Ramos (cell line): ENCODE data around the gene LCK.
"Not testable (repeated sequence)": the region's sequence is repeated elsewhere in the genome, so short reads cannot be mapped to it uniquely, and the experiment has no call there.

Experiments used
- in situ Hi-C: fragments of 300-500 bp; cut with MboI; formaldehyde crosslinking; loops from one replicate; pipeline ENCODE4 v1.14.3; 2022; ENCODE audit warnings: low sequenced_read_pairs; ENCODE audit not compliant: unreplicated experiment

LCK gene

GRCh38 chr1:32272557-32273390 lies 21.7 kb downstream of the LCK start:
- in situ Hi-C loops, result no loop called here

- in situ Hi-C loops, result no loop called here
Measured at GRCh38 chr1:32273391-32274208, 22.5 kb downstream of the LCK start.

GRCh38 chr1:32274646-32275340 lies 23.7 kb downstream of the LCK start:
- in situ Hi-C loops, result no loop called here

GRCh38 chr1:32275424-32275823 lies 24.4 kb downstream of the LCK start:
- in situ Hi-C loops, result no loop called here

- in situ Hi-C loops, result no loop called here
Measured at GRCh38 chr1:32276032-32276782, 25.1 kb downstream of the LCK start.

GRCh38 chr1:32284777-32285176 lies 33.7 kb downstream of the LCK start:
- in situ Hi-C loops, result not testable (repeated sequence)

- in situ Hi-C loops, result no loop called here
Measured at GRCh38 chr1:32285658-32286057, 34.6 kb downstream of the LCK start.

- in situ Hi-C loops, result no loop called here
Measured at GRCh38 chr1:32286763-32287162, 35.7 kb downstream of the LCK start.

- in situ Hi-C loops, result no loop called here
Measured at GRCh38 chr1:32289256-32289655, 38.2 kb downstream of the LCK start.

GRCh38 chr1:32291145-32291707 lies 40.2 kb downstream of the LCK start:
- in situ Hi-C loops, result no loop called here

- in situ Hi-C loops, result no loop called here
Measured at GRCh38 chr1:32291708-32292538, 40.9 kb downstream of the LCK start, which contains the start of gene HDAC1. Gene HDAC1, plus strand, starts transcription at chr1:32292083. Its CDS starts 87 bp downstream, at chr1:32292170.

GRCh38 chr1:32298211-32298610 lies 47.1 kb downstream of the LCK start:
- in situ Hi-C loops, result not testable (repeated sequence)

- in situ Hi-C loops, result no loop called here
Measured at GRCh38 chr1:32299327-32299726, 48.3 kb downstream of the LCK start.

- in situ Hi-C loops, result no loop called here
Measured at GRCh38 chr1:32303358-32303757, 52.3 kb downstream of the LCK start.

- in situ Hi-C loops, result no loop called here
Measured at GRCh38 chr1:32303997-32304622, 53.0 kb downstream of the LCK start.

- in situ Hi-C loops, result no loop called here
Measured at GRCh38 chr1:32305310-32305709, 54.2 kb downstream of the LCK start.

GRCh38 chr1:32307324-32307723 lies 56.3 kb downstream of the LCK start:
- in situ Hi-C loops, result no loop called here

- in situ Hi-C loops, result no loop called here
Measured at GRCh38 chr1:32309960-32310359, 58.9 kb downstream of the LCK start.
